HG03060 (cell line): Measurements from ENCODE around the gene KDM6A.
A peak's percentile ranks its signal among the peaks of the same experiment; 100 is the strongest.
"Not testable (repeated sequence)": the region's sequence is repeated elsewhere in the genome, so short reads cannot be mapped to it uniquely, and the experiment has no call there.

Experiments
- ATAC-seq: cut with Tn5 transposase; IDR thresholded peaks from one replicate; pipeline ENCODE4 v1.9.1; 2021; ENCODE audit warnings: low read depth, moderate number of reproducible peaks; ENCODE audit not compliant: unreplicated experiment

The KDM6A gene

GRCh38 chrX:44884944-44885343, 12.0 kb downstream of the KDM6A start:
- no peak for ATAC-seq

- ATAC-seq = no peak
These were observed 16.8 kb downstream of the KDM6A start for GRCh38 chrX:44889824-44890223.

GRCh38 chrX:44890247-44890646, 17.3 kb downstream of the KDM6A start:
- no peak for ATAC-seq

GRCh38 chrX:44890687-44891086, 17.7 kb downstream of the KDM6A start:
- ATAC-seq = not testable (repeated sequence)

GRCh38 chrX:44891642-44892041, 18.7 kb downstream of the KDM6A start:
- no peak for ATAC-seq

GRCh38 chrX:44896876-44897186, 23.8 kb downstream of the KDM6A start:
- no peak for ATAC-seq

- no peak for ATAC-seq
These were observed 24.6 kb downstream of the KDM6A start for GRCh38 chrX:44897539-44897938.

GRCh38 chrX:44898411-44899221, 25.6 kb downstream of the KDM6A start:
- no peak for ATAC-seq

GRCh38 chrX:44899946-44900345, 27.0 kb downstream of the KDM6A start:
- ATAC-seq = no peak

GRCh38 chrX:44903107-44903506, 30.1 kb downstream of the KDM6A start:
- ATAC-seq = no peak

GRCh38 chrX:44903830-44904530, 31.0 kb downstream of the KDM6A start:
- ATAC-seq = no peak

- ATAC-seq = no peak
These were observed 31.6 kb downstream of the KDM6A start for GRCh38 chrX:44904542-44905115.

- no peak for ATAC-seq
These were observed 33.1 kb downstream of the KDM6A start for GRCh38 chrX:44906041-44906440.

GRCh38 chrX:44906542-44906941, 33.6 kb downstream of the KDM6A start:
- no peak for ATAC-seq

GRCh38 chrX:44908153-44908552, 35.2 kb downstream of the KDM6A start:
- no peak for ATAC-seq

GRCh38 chrX:44908827-44909226, 35.8 kb downstream of the KDM6A start:
- ATAC-seq = no peak

- not testable (repeated sequence) for ATAC-seq
These were observed 37.5 kb downstream of the KDM6A start for GRCh38 chrX:44910508-44910907.

GRCh38 chrX:44911074-44911600, 38.1 kb downstream of the KDM6A start:
- not testable (repeated sequence) for ATAC-seq

GRCh38 chrX:44913656-44914531, 40.9 kb downstream of the KDM6A start:
- no peak for ATAC-seq

GRCh38 chrX:44914532-44915198, 41.7 kb downstream of the KDM6A start:
- peak; percentile 89 for ATAC-seq
